GM08714 (cell line): ENCODE measurements around the gene CENPI.
"Not testable (repeated sequence)": the region's sequence is repeated elsewhere in the genome, so short reads cannot be mapped to it uniquely, and the experiment has no call there.

ENCODE experiments used
- H3K4me3 ChIP-seq: fragments of 200-500 bp; sonication (Bioruptor generic); 2 replicates; pipeline ENCODE4 v1.5.1; 2014; ENCODE audit warnings: mild to moderate bottlenecking, low read length, inconsistent platforms
- ZNF274 ChIP-seq: IDR thresholded peaks from 2 replicates; pipeline ENCODE4 v1.6.1; 2012; ENCODE audit warnings: mild to moderate bottlenecking, low read depth, low read length

The CENPI gene, protein sequence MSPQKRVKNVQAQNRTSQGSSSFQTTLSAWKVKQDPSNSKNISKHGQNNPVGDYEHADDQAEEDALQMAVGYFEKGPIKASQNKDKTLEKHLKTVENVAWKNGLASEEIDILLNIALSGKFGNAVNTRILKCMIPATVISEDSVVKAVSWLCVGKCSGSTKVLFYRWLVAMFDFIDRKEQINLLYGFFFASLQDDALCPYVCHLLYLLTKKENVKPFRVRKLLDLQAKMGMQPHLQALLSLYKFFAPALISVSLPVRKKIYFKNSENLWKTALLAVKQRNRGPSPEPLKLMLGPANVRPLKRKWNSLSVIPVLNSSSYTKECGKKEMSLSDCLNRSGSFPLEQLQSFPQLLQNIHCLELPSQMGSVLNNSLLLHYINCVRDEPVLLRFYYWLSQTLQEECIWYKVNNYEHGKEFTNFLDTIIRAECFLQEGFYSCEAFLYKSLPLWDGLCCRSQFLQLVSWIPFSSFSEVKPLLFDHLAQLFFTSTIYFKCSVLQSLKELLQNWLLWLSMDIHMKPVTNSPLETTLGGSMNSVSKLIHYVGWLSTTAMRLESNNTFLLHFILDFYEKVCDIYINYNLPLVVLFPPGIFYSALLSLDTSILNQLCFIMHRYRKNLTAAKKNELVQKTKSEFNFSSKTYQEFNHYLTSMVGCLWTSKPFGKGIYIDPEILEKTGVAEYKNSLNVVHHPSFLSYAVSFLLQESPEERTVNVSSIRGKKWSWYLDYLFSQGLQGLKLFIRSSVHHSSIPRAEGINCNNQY

GRCh38 chrX:101097546-101098453, at the start of gene CENPI:
Gene CENPI (plus strand): TSS chrX:101098204. CDS start chrX:101101071, 2,867 bp downstream.
- TF ChIP-seq ZNF274 = no peak

GRCh38 chrX:101051153-101051548, 46.9 kb upstream of the CENPI start:
- no peak for TF ChIP-seq ZNF274
- H3K4me3 ChIP-seq = peak overlapping the region; percentile 85

More at GRCh38 chrX:101097546-101098453, at the start of gene CENPI:
- H3K4me3 ChIP-seq = peak within 1 kb of the TSS; percentile 93

- H3K4me3 ChIP-seq = peak within 1 kb of the TSS; percentile 85
- TF ChIP-seq ZNF274 = no peak
Observed at GRCh38 chrX:101051549-101052302, 46.3 kb upstream of the CENPI start, which contains the start of gene TRMT2B. Gene TRMT2B (minus strand): TSS chrX:101052111. CDS start chrX:101042289, 9,822 bp downstream.

DNA sequence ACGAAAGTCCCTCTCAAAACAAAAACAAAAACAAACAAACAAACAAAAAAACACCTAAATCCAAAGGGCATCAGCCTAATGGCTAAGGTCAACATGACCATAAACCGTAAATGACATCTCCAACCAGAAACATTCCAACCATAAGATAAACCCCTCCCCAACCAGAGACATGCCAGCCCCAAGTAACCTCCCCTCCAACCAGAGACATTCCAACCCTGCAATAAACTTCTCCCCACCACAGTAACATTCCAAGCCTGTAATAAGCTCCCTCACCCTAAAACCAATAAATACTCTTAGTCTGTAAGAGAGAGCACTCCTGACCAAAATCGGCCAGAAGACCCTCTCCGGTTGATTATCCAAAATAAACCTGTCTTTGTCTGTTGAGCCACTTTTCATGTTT, 41.5 kb upstream of the CENPI start:
- not testable (repeated sequence) for H3K4me3 ChIP-seq

- H3K4me3 ChIP-seq = no peak overlapping the region
- TF ChIP-seq ZNF274 = no peak
Observed at GRCh38 chrX:101057093-101057714, 40.8 kb upstream of the CENPI start.

DNA sequence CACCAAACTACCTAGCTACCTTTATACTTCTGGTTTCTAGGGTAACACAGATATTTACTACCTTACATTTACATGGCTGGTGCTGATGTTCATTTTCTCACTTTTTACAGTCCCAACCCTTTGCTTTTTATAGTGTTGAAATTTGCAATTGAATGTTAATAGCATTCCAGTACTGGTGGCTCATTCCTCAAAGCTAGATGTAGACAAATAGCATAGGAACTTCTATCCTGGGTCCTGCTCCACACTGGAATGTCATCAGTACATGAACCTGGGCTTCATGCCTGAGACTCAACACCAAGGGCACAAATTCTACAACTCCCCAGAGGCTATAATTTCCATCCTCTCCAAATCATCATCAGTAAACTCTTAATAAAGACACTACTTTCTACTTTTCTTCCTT, 35.8 kb upstream of the CENPI start:
- no peak for TF ChIP-seq ZNF274
- H3K4me3 ChIP-seq = no peak overlapping the region

DNA sequence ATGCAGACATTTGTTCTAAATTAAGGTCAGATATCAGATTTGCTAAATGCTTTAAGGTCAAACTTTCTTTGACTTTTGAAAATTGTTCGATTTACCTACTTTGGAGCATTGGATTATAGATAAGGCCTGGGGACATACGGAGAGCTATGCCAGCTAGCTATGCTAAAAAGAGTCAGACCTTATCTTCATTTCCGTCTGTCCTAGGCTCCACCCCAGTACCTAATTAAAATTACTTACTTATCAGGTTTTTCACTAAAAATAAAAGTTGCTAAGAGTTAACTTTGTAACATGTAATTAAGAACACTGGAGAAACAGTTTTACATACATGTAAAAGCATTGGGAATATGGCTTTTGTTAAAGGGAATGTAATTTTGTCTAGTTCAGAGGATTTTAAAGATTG, 26.4 kb upstream of the CENPI start:
- H3K4me3 ChIP-seq = no peak overlapping the region
- TF ChIP-seq ZNF274 = no peak

DNA sequence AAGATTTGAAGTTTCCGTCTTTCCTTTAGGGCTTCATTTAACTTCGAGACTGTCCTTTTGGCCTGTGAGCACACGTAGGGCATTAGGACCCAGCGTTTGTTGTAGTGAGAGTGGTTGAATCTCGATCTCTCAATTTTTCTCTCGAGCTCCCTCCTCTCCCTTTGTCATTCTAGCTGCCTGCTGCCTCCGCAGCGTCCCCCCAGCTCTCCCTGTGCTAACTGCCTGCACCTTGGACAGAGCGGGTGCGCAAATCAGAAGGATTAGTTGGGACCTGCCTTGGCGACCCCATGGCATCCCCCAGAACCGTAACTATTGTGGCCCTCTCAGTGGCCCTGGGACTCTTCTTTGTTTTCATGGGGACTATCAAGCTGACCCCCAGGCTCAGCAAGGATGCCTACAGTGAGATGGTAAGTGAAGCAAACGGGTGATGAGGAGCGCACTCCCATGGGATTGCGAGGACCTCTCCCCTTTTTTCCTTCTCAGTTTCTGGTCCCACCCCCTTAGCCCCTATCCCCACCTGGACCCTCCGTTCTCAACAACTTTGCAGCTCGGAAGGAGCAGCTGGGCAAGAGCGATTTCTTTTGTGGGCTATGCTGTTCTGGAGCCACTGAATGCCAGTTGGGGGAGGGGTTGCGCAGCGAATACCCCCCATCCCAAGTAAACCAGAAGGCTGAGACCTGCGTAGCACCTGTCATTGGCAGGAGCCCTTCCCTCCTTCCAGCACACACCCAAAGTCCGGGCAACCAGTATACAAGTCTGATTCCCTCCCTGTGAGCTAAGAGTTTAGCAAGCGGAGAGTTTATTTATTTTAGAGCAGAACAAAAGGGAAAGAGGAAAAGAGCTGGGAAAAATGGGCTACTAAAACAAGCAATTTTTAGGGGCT, 19.0 kb upstream of the CENPI start, which contains the start of gene TMEM35A:
TSS of gene TMEM35A (plus strand) at position 164 of the 883 bp plus-strand sequence. CDS start at position 288, 124 bp downstream.
- TF ChIP-seq ZNF274 = no peak
- H3K4me3 ChIP-seq = no peak within 1 kb of the TSS

DNA sequence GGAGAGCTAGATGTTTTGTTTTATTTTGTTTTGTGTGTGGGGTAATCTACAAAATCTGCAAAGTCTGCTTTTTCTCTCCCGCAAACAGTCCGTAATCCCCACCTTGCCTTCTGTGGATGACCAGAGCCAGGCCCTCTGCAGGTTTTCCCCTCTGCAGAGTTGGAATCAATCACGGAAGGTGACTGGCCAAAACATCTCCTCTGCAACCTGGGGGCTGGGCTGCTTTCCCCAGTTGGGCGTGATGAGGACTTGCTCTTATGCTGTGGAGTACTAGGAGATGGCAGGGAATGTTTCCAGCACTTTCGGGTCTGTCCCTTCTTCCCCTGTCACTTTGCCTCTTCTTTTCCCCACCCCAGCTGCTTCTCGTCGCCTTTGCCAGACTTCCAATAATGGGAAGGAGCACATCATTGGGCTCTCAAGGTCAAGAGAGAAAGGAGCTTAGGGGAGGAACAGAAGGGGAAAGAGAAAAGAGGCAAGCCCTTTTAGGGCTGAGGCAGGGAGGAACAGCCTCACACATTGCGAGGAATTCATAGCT, 18.2 kb upstream of the CENPI start:
- H3K4me3 ChIP-seq = no peak overlapping the region
- no peak for TF ChIP-seq ZNF274

GRCh38 chrX:101080326-101081124, 17.5 kb upstream of the CENPI start:
- H3K4me3 ChIP-seq = no peak overlapping the region
- no peak for TF ChIP-seq ZNF274

DNA sequence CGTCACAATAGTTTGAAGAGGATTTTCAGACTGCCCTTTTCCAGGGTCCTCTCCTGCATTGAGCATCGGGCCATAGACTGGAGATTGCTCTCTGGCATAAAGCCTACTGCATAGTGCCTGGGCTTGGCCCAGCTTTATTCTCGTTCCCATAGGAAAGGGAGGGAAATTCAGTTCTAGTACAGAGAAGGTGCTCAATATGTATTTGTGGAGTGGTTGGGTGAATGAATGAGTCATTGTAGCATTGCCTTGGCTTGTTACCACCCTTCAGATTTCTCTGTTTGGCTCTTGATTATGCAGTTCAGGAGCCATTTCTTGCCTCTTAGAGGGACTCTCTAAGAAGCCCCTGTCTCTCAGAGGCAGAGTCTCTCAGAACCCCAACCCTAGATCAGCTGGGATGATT, 16.8 kb upstream of the CENPI start:
- no peak overlapping the region for H3K4me3 ChIP-seq
- no peak for TF ChIP-seq ZNF274
